ENCODE data around the gene SAAL1.

GRCh38 chr11:18091731-18092130, 14.2 kb downstream of the SAAL1 start:
- TF ChIP-seq CTCF (conservative IDR thresholded peaks at IDR 0.05) = no peak
- no peak for TF ChIP-seq EZH2 (IDR thresholded peaks at IDR 0.05; ENCODE audit: low read depth)

Data from PC-9 (cell line).